GM21619 (cell line): ENCODE results near the gene ATAD3A.
"Not testable (repeated sequence)": the region's sequence is repeated elsewhere in the genome, so short reads cannot be mapped to it uniquely, and the experiment has no call there.

ENCODE experiments used
- ATAC-seq: cut with Tn5 transposase; IDR thresholded peaks from one replicate; pipeline ENCODE4 v1.9.1; 2021; ENCODE audit not compliant: unreplicated experiment

Gene ATAD3A

GRCh38 chr1:1522536-1522935, 10.6 kb downstream of the ATAD3A start:
- ATAC-seq = not testable (repeated sequence)

- not testable (repeated sequence) for ATAC-seq
Observed at GRCh38 chr1:1523226-1523625, 11.3 kb downstream of the ATAD3A start.

- not testable (repeated sequence) for ATAC-seq
Observed at GRCh38 chr1:1523651-1524050, 11.7 kb downstream of the ATAD3A start.

GRCh38 chr1:1524750-1525383, 12.9 kb downstream of the ATAD3A start:
- not testable (repeated sequence) for ATAC-seq

GRCh38 chr1:1526476-1526875, 14.5 kb downstream of the ATAD3A start:
- ATAC-seq = not testable (repeated sequence)

GRCh38 chr1:1527092-1527816, 15.3 kb downstream of the ATAD3A start:
- no peak for ATAC-seq

- no peak for ATAC-seq
Observed at GRCh38 chr1:1528301-1529267, 16.6 kb downstream of the ATAD3A start.

- ATAC-seq = no peak
Observed at GRCh38 chr1:1529321-1529720, 17.4 kb downstream of the ATAD3A start.

- no peak for ATAC-seq
Observed at GRCh38 chr1:1529936-1530335, 18.0 kb downstream of the ATAD3A start.

- no peak for ATAC-seq
Observed at GRCh38 chr1:1531947-1532346, 20.0 kb downstream of the ATAD3A start.

- ATAC-seq = not testable (repeated sequence)
Observed at GRCh38 chr1:1533176-1533893, 21.4 kb downstream of the ATAD3A start.

GRCh38 chr1:1533894-1534291, 21.9 kb downstream of the ATAD3A start:
- ATAC-seq = not testable (repeated sequence)

- no peak for ATAC-seq
Observed at GRCh38 chr1:1534401-1535154, 22.6 kb downstream of the ATAD3A start.

GRCh38 chr1:1535201-1536018, 23.4 kb downstream of the ATAD3A start:
- no peak for ATAC-seq

GRCh38 chr1:1536019-1536937, 24.3 kb downstream of the ATAD3A start:
- ATAC-seq = no peak

- ATAC-seq = no peak
Observed at GRCh38 chr1:1536938-1537546, 25.1 kb downstream of the ATAD3A start.

GRCh38 chr1:1537626-1538250, 25.8 kb downstream of the ATAD3A start:
- no peak for ATAC-seq
